ENCODE measurements around the gene PRAMEF17.
"Not testable (repeated sequence)": the region's sequence is repeated elsewhere in the genome, so short reads cannot be mapped to it uniquely, and the experiment has no call there.

Gene PRAMEF17

GRCh38 chr1:13389332-13389731, at the start of gene PRAMEF17:
Gene PRAMEF17, plus strand, starts transcription at chr1:13389632. Its CDS starts 26 bp downstream, at chr1:13389658.
- not testable (repeated sequence) for DNase-seq

GRCh38 chr1:13342496-13342895, 46.9 kb upstream of the PRAMEF17 start:
- DNase-seq: not testable (repeated sequence)

GRCh38 chr1:13347034-13347433, 42.4 kb upstream of the PRAMEF17 start, which contains the start of gene PRAMEF14:
Gene PRAMEF14, minus strand, starts transcription at chr1:13347134. Its CDS starts 1,820 bp downstream, at chr1:13345314.
- DNase-seq: not testable (repeated sequence)

- DNase-seq: not testable (repeated sequence)
Measured at GRCh38 chr1:13353476-13353875, 36.0 kb upstream of the PRAMEF17 start.

- not testable (repeated sequence) for DNase-seq
Measured at GRCh38 chr1:13354475-13354874, 35.0 kb upstream of the PRAMEF17 start.

GRCh38 chr1:13356774-13357173, 32.7 kb upstream of the PRAMEF17 start:
- not testable (repeated sequence) for DNase-seq

- not testable (repeated sequence) for DNase-seq
Measured at GRCh38 chr1:13362364-13362763, 27.1 kb upstream of the PRAMEF17 start.

- not testable (repeated sequence) for DNase-seq
Measured at GRCh38 chr1:13364928-13365327, 24.5 kb upstream of the PRAMEF17 start.

GRCh38 chr1:13366536-13366935, 22.9 kb upstream of the PRAMEF17 start:
- not testable (repeated sequence) for DNase-seq

- DNase-seq: peak; percentile 23
Measured at GRCh38 chr1:13368544-13368943, 20.9 kb upstream of the PRAMEF17 start.

- not testable (repeated sequence) for DNase-seq
Measured at GRCh38 chr1:13378983-13379382, 10.4 kb upstream of the PRAMEF17 start.

- DNase-seq: not testable (repeated sequence)
Measured at GRCh38 chr1:13380380-13380779, 9.1 kb upstream of the PRAMEF17 start.

GRCh38 chr1:13393004-13393403, 3.6 kb downstream of the PRAMEF17 start:
- DNase-seq: not testable (repeated sequence)

- not testable (repeated sequence) for DNase-seq
Measured at GRCh38 chr1:13394761-13395160, 5.3 kb downstream of the PRAMEF17 start.

GRCh38 chr1:13395311-13395710, 5.9 kb downstream of the PRAMEF17 start:
- DNase-seq: not testable (repeated sequence)

GRCh38 chr1:13407811-13408210, 18.4 kb downstream of the PRAMEF17 start:
- DNase-seq: no peak

- DNase-seq: not testable (repeated sequence)
Measured at GRCh38 chr1:13410150-13410549, 20.7 kb downstream of the PRAMEF17 start, which contains the start of gene PRAMEF20. Gene PRAMEF20, plus strand, starts transcription at chr1:13410450. Its CDS starts 5,905 bp downstream, at chr1:13416355.

- DNase-seq: no peak
Measured at GRCh38 chr1:13430495-13430894, 41.1 kb downstream of the PRAMEF17 start.

GRCh38 chr1:13432251-13432650, 42.8 kb downstream of the PRAMEF17 start:
- DNase-seq: no peak

- DNase-seq: not testable (repeated sequence)
Measured at GRCh38 chr1:13433694-13434358, 44.4 kb downstream of the PRAMEF17 start.

GRCh38 chr1:13435458-13435857, 46.0 kb downstream of the PRAMEF17 start:
- no peak for DNase-seq

GRCh38 chr1:13439104-13439783, 49.8 kb downstream of the PRAMEF17 start:
- DNase-seq: not testable (repeated sequence)

All from right hindlimb (tissue), 1 donor.